T-cell (primary cell): Measurements from ENCODE around the gene ELL. TPM values are rescaled to one million over a fixed set of nuclear protein-coding genes. Genes with fewer than 3 reads are reported as not detected.
A peak's percentile ranks its signal among the peaks of the same experiment; 100 is the strongest.

Source experiments
- ATAC-seq, 4 experiments: fragments of 200-7000 bp in 3 of 4; fragments of 150-1000 bp in 1 of 4; cut with Tn5 transposase; replicated peaks in 1 of 4; 1 replicate in 3 of 4; 2 replicates in 1 of 4; pipeline ENCODE4 v1.10.0; 2021; ENCODE audit warnings: moderate library complexity in 3 of 4, mild to moderate bottlenecking in 2 of 4, moderate number of reproducible peaks in 1 of 4
- CTCF ChIA-PET, 2 donors: fragments of 300-600 bp; sonication (Branson Sonifier 250); formaldehyde crosslinking; loops; one replicate each; lab custom pipeline; 2022; ENCODE audit warnings: antibody characterized with exemption in 2 of 2; lab: Charles Lee
- POLR2A ChIA-PET, 2 donors: fragments of 300-600 bp; sonication (Branson Sonifier 250); formaldehyde crosslinking; loops; one replicate each; lab custom pipeline; 2022; ENCODE audit warnings: antibody characterized with exemption in 2 of 2; lab: Charles Lee
- DNase-seq, 35 experiments: peaks; one replicate each; pipeline versions ENCODE4 v3.0.0 to v3.0.0-alpha.2; 2013 to 2023
- H3K27ac ChIP-seq: one replicate; pipeline ENCODE4 v1.5.1; 2013; ENCODE audit warnings: low read length
- H3K27me3 ChIP-seq, 2 experiments: replicated peaks in 1 of 2; 1 replicate in 1 of 2; 2 replicates in 1 of 2; pipeline versions ENCODE4 v1.6.1 to v1.7.0; 2013; ENCODE audit warnings: low read length in 1 of 2, mixed read lengths in 1 of 2; ENCODE audit not compliant: control insufficient read depth in 2 of 2, insufficient read depth in 2 of 2; ENCODE audit errors: extremely low read depth in 1 of 2
- H3K36me3 ChIP-seq, 2 donors: 1 replicate in 1 of 2; 2 replicates in 1 of 2; pipeline versions ENCODE4 v1.6.1 to v1.7.0; 2013; ENCODE audit warnings: low read length in 1 of 2; ENCODE audit not compliant: control insufficient read depth in 2 of 2, insufficient read depth in 1 of 2; ENCODE audit errors: extremely low read depth in 1 of 2
- H3K4me1 ChIP-seq, 2 experiments: 1 replicate in 1 of 2; 2 replicates in 1 of 2; pipeline versions ENCODE4 v1.6.1 to v1.7.0; 2013; ENCODE audit warnings: low read length in 2 of 2, mixed read lengths in 1 of 2; ENCODE audit not compliant: insufficient read depth in 2 of 2, control insufficient read depth in 1 of 2; ENCODE audit errors: extremely low read depth in 1 of 2
- H3K4me3 ChIP-seq, 2 donors: 1 replicate in 1 of 2; 2 replicates in 1 of 2; pipeline versions ENCODE4 v1.5.1 to v1.7.0; 2013; ENCODE audit warnings: mild to moderate bottlenecking in 2 of 2, low read length in 1 of 2, moderate library complexity in 1 of 2; ENCODE audit not compliant: control insufficient read depth in 1 of 2; ENCODE audit errors: extremely low read depth in 1 of 2
- H3K9me3 ChIP-seq: 2 replicates; pipeline ENCODE4 v1.7.0; 2013
- H3K27ac Mint-ChIP-seq, 2 donors: one replicate each; pipeline ENCODE4 v1.8.0; 2020 to 2021; ENCODE audit warnings: mild to moderate bottlenecking in 2 of 2, mixed read lengths in 2 of 2
- H3K27me3 Mint-ChIP-seq, 2 donors: one replicate each; pipeline ENCODE4 v1.8.0; 2021 to 2022; ENCODE audit warnings: mixed read lengths in 2 of 2
- H3K36me3 Mint-ChIP-seq: one replicate; pipeline ENCODE4 v1.8.0; 2021; ENCODE audit warnings: mixed read lengths
- H3K4me1 Mint-ChIP-seq, 3 donors: one replicate each; pipeline ENCODE4 v1.8.0; 2020 to 2022; ENCODE audit warnings: mixed read lengths in 3 of 3, mild to moderate bottlenecking in 1 of 3
- H3K4me3 Mint-ChIP-seq, 3 donors: one replicate each; pipeline ENCODE4 v1.8.0; 2020 to 2022; ENCODE audit warnings: mild to moderate bottlenecking in 3 of 3, mixed read lengths in 3 of 3, moderate library complexity in 3 of 3
- H3K9me3 Mint-ChIP-seq, 3 donors: one replicate each; pipeline ENCODE4 v1.8.0; 2020 to 2022; ENCODE audit warnings: mixed read lengths in 3 of 3
- WGBS: methylation state at CpG from one replicate; pipeline ENCODE4 v1.1.5; 2013; ENCODE audit warnings: missing lambda C conversion rate; ENCODE audit not compliant: insufficient coverage; 5-methylcytosine and 5-hydroxymethylcytosine counted together
- total RNA-seq, 35 experiments: library from RNA in 6 of 35; stranded (reverse) in 6 of 35; fragments of 120-200 nt in 1 of 35; gene quantifications; one replicate each; pipeline versions ENCODE4 v1.2.1 to v1.2.4 and lab custom pipeline; 2013 to 2026

ELL gene
- total RNA-seq, 5 donors from 2014 or later (not counting 1 experiment from before 2014, with no cell fraction given) = 27.2 to 46.4 (median 33.4) TPM

GRCh38 chr19:18465214-18465963 lies 56.5 kb downstream of the ELL start:
- H3K36me3 Mint-ChIP-seq = peaks cover 26% of the 10 kb centered on the region
- CTCF ChIA-PET = no interaction called here
- POLR2A ChIA-PET = no interaction called here
- Histone ChIP-seq H3K4me3 (no peak overlapping the region), H3K36me3 (peaks cover 9 to 45% of the 10 kb centered on the region in 2 donors), H3K4me1 (peaks cover 0 to 27% of the 10 kb centered on the region in 2 experiments), H3K27ac (no peak overlapping the region), H3K27me3 (no peaks in the 10 kb centered on the region), H3K9me3 (no peaks in the 10 kb centered on the region)
- no peak for DNase-seq
- H3K9me3 Mint-ChIP-seq = no peaks in the 10 kb centered on the region
- no peak for ATAC-seq
- no peaks in the 10 kb centered on the region for H3K27me3 Mint-ChIP-seq
- H3K27ac Mint-ChIP-seq = peak overlapping the region in 1 of 2 donors; percentile 28
- WGBS = 98% methylated on average over 22 of the region's 30 CpGs
- H3K4me3 Mint-ChIP-seq = no peak overlapping the region
- H3K4me1 Mint-ChIP-seq = peaks cover 0 to 23% (median 8%) of the 10 kb centered on the region in 3 donors

- Histone ChIP-seq H3K9me3 (no peaks in the 10 kb centered on the region), H3K4me3 (no peak overlapping the region), H3K4me1 (peaks cover 0 to 19% of the 10 kb centered on the region in 2 experiments), H3K27me3 (no peaks in the 10 kb centered on the region), H3K36me3 (peaks cover 9 to 49% of the 10 kb centered on the region in 2 donors), H3K27ac (no peak overlapping the region)
- Mint-ChIP-seq H3K36me3 (peaks cover 28% of the 10 kb centered on the region), H3K27me3 (no peaks in the 10 kb centered on the region), H3K9me3 (no peaks in the 10 kb centered on the region), H3K4me3 (no peak overlapping the region), H3K4me1 (peaks cover 0 to 17% (median 2%) of the 10 kb centered on the region in 3 donors), H3K27ac (peak overlapping the region in 1 of 2 donors; percentile 28)
- ATAC-seq (no peak), DNase-seq (no peak)
- POLR2A ChIA-PET = no interaction called here
- WGBS = 71% methylated on average over 8 of the region's 8 CpGs
- CTCF ChIA-PET = no interaction called here
Observed at GRCh38 chr19:18464646-18465045, 57.2 kb downstream of the ELL start.

GRCh38 chr19:18461471-18461870 lies 60.4 kb downstream of the ELL start:
- Histone ChIP-seq H3K27me3 (no peaks in the 10 kb centered on the region), H3K4me1 (no peaks in the 10 kb centered on the region), H3K36me3 (peaks cover 9 to 73% of the 10 kb centered on the region in 2 donors), H3K27ac (no peak overlapping the region), H3K4me3 (no peak overlapping the region), H3K9me3 (no peaks in the 10 kb centered on the region)
- Mint-ChIP-seq H3K4me1 (peaks cover 0 to 5% (median 0%) of the 10 kb centered on the region in 3 donors), H3K36me3 (peaks cover 28% of the 10 kb centered on the region), H3K27ac (no peak overlapping the region), H3K27me3 (no peaks in the 10 kb centered on the region), H3K4me3 (no peak overlapping the region), H3K9me3 (no peaks in the 10 kb centered on the region)
- DNase-seq (no peak), ATAC-seq (no peak)
- CTCF ChIA-PET = interaction anchor here in 1 of 2 donors (0.7 kb wide), 1 partner anchor 10 kb away, joined by 3 read pairs; no protein-coding TSS in a partner anchor
- POLR2A ChIA-PET = no interaction called here
- 97% methylated on average over 19 of the region's 22 CpGs for WGBS

GRCh38 chr19:18460900-18461299 lies 61.0 kb downstream of the ELL start:
- Mint-ChIP-seq H3K36me3 (peaks cover 31% of the 10 kb centered on the region), H3K27me3 (no peaks in the 10 kb centered on the region), H3K9me3 (no peaks in the 10 kb centered on the region), H3K4me1 (peaks cover 0 to 5% (median 0%) of the 10 kb centered on the region in 3 donors), H3K4me3 (no peak overlapping the region), H3K27ac (no peak overlapping the region)
- no peaks in the 10 kb centered on the region for H3K9me3 ChIP-seq
- WGBS = 92% methylated on average over 8 of the region's 12 CpGs
- ATAC-seq (no peak), DNase-seq (no peak)
- H3K27ac ChIP-seq = no peak overlapping the region
- POLR2A ChIA-PET = no interaction called here
- CTCF ChIA-PET = interaction anchor here in 1 of 2 donors (1.2 kb wide), 1 partner anchor 10 kb away, joined by 4 read pairs; no protein-coding TSS in a partner anchor
- no peak overlapping the region for H3K4me3 ChIP-seq
- no peaks in the 10 kb centered on the region for H3K4me1 ChIP-seq
- H3K36me3 ChIP-seq = peaks cover 13 to 77% of the 10 kb centered on the region in 2 donors
- no peaks in the 10 kb centered on the region for H3K27me3 ChIP-seq

DNA sequence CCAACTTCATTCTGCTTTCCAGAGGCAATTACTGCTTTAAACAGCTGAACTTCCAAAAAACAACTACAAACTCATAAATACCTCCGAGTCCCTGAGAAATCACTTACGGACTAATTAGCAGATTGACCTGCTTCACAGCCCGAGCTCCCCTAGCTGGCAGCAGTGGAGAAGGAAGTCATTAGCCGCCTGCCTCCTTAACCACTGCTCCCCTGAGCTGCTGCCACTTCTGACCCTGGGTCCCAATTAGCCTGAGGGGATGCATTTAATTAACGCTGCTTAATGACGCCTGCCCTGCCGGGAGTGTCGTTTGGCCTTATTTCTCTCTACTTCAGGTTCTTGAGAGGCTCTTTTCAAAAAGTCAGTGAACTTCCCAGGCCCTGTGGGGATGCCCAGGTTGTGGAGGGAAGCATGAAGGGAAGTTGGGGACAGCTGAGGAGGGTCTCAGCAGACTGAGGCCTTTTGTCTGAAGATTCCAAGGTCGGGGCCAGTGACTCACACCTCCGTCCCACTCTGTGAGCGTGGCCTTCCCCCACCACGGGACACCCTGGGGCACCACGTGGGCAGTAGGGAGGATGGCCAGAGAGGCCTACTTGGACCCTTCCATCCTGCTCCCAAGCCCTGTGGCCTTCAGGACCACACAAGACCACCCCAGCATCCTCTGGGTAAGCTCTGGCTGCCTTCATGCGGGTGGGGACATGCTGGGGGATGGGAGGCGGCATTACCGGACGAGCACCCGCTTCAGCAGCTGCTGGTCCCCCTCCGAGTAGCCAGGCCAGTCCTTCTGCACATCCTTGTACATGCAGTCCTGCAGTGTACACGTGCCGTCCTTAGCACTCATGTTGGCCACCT lies 64.2 kb downstream of the ELL start:
- Histone ChIP-seq H3K4me1 (no peaks in the 10 kb centered on the region), H3K36me3 (peaks cover 11 to 58% of the 10 kb centered on the region in 2 donors), H3K27me3 (no peaks in the 10 kb centered on the region), H3K9me3 (no peaks in the 10 kb centered on the region), H3K27ac (no peak overlapping the region), H3K4me3 (no peak overlapping the region)
- POLR2A ChIA-PET = interaction anchor here in 1 of 2 donors (0.6 kb wide), 1 partner anchor 365 kb away, joined by 4 read pairs; no protein-coding TSS in a partner anchor
- no peak for DNase-seq
- Mint-ChIP-seq H3K4me3 (no peak overlapping the region), H3K9me3 (no peaks in the 10 kb centered on the region), H3K27ac (no peak overlapping the region), H3K4me1 (peaks cover 0 to 3% (median 0%) of the 10 kb centered on the region in 3 donors), H3K36me3 (peaks cover 16% of the 10 kb centered on the region), H3K27me3 (no peaks in the 10 kb centered on the region)
- ATAC-seq = no peak
- CTCF ChIA-PET = no interaction called here
- 98% methylated on average over 21 of the region's 21 CpGs for WGBS

DNA sequence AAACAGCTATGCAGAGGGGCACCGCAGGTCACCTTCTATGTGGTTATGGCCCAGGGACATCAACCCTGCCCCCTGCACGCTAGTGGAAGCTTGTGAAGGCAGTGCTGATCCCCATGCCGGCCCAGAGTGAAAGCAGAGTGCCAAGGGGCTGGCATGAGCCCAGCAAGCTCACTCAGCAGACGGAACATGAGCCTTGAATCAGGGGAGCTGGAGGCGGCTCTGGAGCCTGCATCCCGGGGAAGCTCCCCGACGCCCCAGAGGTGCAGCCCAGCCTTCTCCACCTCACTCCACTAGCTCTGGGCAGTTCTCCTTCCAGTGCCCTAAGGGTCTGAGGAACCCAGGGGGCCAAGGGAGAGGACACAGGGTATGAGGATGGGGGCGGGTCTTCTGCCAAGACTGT lies 64.9 kb downstream of the ELL start:
- no peak overlapping the region for H3K27ac Mint-ChIP-seq
- peaks cover 15% of the 10 kb centered on the region for H3K36me3 Mint-ChIP-seq
- H3K27me3 Mint-ChIP-seq = no peaks in the 10 kb centered on the region
- Histone ChIP-seq H3K27ac (no peak overlapping the region), H3K4me3 (no peak overlapping the region), H3K4me1 (no peaks in the 10 kb centered on the region), H3K27me3 (no peaks in the 10 kb centered on the region), H3K9me3 (no peaks in the 10 kb centered on the region), H3K36me3 (peaks cover 11 to 60% of the 10 kb centered on the region in 2 donors)
- ChIA-PET POLR2A (interaction anchor here in 1 of 2 donors (0.6 kb wide), 1 partner anchor 366 kb away, joined by 4 read pairs; no protein-coding TSS in a partner anchor), CTCF (interaction anchor here in 1 of 2 donors (0.6 kb wide), 1 partner anchor 109 kb away, joined by 3 read pairs; no protein-coding TSS in a partner anchor)
- H3K4me3 Mint-ChIP-seq = no peak overlapping the region
- H3K4me1 Mint-ChIP-seq = peaks cover 0 to 2% (median 0%) of the 10 kb centered on the region in 3 donors
- no peak for ATAC-seq
- 85% methylated on average over 5 of the region's 9 CpGs for WGBS
- no peaks in the 10 kb centered on the region for H3K9me3 Mint-ChIP-seq
- DNase-seq = no peak
